ENCODE data around the gene SMIM3. TPM values are rescaled to one million over a fixed set of nuclear protein-coding genes. Genes with fewer than 3 reads are reported as not detected.
A peak's percentile ranks its signal among the peaks of the same experiment; 100 is the strongest.
"Not testable (repeated sequence)": the region's sequence is repeated elsewhere in the genome, so short reads cannot be mapped to it uniquely, and the experiment has no call there.

Gene SMIM3
- total RNA-seq, 1 experiment from 2014 or later, result 19.4 TPM

DNA sequence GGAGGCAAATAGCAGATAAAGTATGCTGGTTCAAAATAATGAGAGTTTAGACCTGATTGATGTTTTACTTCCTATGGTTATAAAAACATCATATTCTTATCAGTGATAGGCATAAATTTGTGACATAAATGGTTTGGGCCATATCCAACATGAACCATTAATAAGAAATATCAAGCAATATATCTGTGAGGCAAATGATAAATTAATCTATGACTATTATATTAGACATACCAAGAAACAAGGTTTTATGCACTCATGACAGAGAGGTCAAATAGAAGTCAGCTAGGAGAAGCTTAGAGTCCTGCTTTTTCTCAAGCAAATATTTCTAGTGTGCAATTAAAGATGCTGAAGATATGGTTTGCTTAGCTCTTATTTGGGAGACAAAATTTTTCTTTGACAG, 10.4 kb downstream of the SMIM3 start:
- in situ Hi-C loops (cut with HindIII; ENCODE audit: low sequenced_read_pairs), result loop anchor here (5.0 kb wide), 1 partner anchor 37 kb away; no protein-coding TSS in a partner anchor
- no peak for DNase-seq (ENCODE audit: low spot score)

DNA sequence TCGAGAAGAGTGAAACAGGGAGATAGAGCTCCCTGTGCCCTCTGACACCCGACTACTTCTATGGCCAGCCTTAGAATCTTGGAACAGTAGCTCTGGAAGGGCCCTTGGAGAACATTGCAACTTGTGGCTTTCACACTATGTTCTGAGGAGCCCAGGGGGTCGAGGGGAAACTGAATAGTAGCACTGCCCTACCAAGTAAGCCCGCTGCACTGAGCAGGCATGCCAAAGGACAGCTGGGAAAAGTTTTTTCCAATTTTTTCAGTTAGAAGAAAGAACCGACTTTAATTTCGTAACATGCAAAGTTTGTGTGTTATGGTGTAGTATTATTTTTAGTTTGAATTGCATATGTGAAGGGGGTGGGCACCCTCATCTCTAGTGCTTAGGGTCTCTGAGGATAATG, 10.9 kb downstream of the SMIM3 start:
- no peak for DNase-seq (ENCODE audit: low spot score)
- in situ Hi-C loops (cut with HindIII; ENCODE audit: low sequenced_read_pairs), result loop anchor here (5.0 kb wide), 1 partner anchor 37 kb away; no protein-coding TSS in a partner anchor

DNA sequence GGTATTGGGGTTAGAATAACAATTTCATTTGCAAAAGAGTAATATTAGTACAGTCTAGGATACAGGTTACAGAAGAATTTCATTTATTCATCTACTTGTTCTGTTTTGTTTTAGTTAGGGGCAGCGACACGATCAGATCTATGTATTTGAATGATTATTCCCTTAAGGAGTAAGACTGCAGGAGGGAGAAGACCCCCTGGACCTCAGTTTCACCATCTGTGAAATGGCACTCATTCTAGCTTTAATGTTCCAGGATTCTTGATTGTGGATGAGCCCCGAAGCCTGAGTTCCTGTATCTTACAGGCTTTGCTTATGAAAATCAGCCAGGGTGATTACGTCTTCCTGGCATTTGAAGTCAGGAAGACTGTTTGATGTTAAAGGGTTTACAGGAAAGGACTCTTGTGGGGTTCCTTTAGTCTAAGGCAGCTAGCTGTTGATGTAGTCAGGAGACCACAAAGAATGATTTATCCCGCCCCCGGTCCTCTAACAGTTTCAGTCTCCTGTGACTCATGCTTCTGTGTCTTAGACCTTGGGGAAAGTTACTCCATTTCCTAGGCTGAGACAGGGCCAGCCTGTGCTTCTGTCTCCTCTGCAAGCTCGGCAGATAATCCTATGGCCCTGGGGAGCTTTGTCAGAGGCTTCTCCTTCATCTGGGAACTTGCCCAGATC, 11.5 kb downstream of the SMIM3 start:
- in situ Hi-C loops (cut with HindIII; ENCODE audit: low sequenced_read_pairs), result loop anchor here (5.0 kb wide), 1 partner anchor 38 kb away; no protein-coding TSS in a partner anchor
- DNase-seq (ENCODE audit: low spot score), result no peak

DNA sequence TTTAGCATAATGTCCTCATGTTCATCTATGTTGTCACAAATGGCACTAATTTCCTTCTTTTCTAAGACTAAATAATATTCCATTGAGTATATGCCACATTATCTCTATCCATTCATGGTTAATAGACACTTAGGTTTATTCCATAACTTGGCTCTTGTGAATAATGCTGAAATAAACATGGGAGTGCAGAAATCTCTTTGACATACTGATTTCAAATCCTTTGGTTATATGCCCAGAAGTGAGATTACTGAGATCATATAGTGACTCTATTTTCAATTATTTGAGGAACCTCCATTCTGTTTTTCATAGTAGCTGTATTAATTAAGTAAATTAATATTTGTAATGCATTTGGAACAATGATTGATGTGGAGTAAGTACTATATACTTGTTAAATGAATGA, 13.0 kb downstream of the SMIM3 start:
- in situ Hi-C loops (cut with HindIII; ENCODE audit: low sequenced_read_pairs), result no loop called here
- DNase-seq (ENCODE audit: low spot score), result no peak

DNA sequence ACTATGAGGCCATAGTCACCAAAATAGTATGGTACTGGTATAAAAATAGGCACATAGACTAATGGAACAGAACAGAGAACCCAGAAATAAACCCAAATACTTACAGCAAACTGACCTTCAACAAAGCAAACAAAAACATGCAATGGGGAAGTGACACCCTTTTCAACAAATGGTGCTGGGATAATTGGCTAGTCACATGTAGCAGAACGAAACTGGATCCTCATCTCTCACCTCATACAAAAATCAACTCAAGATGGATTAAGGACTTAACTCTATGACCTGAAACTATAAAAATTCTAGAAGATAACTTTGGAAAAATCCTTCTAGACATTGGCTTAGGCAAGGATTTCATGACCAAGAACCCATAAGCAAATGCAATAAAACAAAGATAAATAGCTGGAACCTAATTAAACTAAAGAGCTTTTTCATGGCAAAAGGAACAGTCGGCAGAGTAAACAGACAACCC, 14.9 kb downstream of the SMIM3 start:
- in situ Hi-C loops (cut with HindIII; ENCODE audit: low sequenced_read_pairs); DNase-seq (ENCODE audit: low spot score): not testable (repeated sequence)

DNA sequence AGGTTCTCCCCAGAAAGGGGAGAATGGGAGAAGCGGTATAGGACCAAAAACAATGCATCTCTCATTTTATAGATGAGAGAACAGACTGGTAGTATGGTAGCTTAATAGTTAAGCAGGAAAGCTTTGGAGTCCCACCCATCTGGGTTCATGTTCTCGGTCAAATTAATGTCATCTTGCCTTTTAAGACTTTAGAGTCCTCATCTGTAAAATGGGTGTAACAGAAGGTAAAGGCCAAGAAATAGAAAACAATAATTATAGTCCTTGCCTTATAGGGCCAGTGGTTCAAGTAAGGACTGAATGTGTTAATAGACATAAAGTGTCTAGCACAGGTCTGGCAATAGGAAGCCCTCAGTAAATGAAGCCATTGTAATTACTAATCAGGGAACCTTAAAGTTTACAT, 16.4 kb downstream of the SMIM3 start:
- in situ Hi-C loops (cut with HindIII; ENCODE audit: low sequenced_read_pairs), result no loop called here
- no peak for DNase-seq (ENCODE audit: low spot score)

DNA sequence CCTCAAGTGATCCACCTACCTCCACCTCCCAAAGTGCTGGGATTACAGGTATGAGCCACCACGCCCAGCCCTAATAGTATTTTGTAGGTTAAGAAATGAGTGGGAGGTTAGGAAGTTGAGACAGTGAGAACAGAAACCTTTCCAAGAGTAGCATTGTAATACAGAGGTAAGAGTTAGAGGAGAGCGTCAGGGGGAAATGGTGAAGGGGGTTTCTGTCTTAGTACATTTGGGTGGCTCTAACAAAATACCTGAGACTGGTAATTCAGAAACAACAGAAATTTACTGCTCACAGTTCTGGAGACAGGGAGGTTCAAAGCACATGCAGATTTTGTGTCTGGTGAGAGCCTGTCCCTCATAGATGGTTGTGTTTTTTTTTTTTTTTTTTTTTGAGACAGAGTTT, 18.8 kb downstream of the SMIM3 start:
- in situ Hi-C loops (cut with HindIII; ENCODE audit: low sequenced_read_pairs), result no loop called here
- DNase-seq (ENCODE audit: low spot score), result no peak

DNA sequence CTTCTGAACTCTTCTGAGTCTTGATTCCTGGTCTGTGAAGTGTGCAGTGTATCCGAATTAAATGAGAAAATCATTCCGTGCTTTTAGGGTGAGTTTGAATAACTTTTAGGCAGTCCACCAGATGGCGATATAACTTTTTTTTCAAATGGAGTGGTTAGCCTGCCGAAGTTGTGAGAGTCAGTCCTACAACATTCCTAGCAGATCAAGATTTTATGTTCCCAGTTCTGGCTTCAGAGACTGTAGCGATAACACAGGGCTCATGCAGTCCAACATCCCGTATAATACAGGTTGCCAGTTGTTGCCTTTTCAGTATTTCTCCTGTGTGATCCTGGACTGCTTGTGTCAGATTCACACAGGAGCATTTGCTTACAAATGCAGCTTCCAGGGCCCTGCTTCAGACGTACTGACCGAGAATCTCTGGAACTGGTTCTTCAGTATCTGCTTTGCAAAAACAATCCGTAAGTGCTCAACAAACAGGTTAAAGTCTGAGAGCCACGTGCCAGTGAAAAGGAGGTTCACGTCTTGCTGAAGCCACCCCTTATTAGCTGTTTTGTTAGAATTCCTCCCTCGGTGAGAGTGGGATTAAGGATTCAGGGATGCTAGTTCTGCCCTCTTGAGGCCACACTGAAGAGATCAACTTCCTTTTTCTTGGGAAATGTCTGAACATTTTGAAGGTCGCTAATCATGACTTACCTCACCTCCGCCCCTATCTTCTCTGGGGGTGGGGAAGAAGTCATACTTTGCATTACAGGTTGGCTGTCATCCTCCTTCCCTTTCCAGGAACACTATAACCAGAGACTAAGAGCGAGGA, 22.8 kb downstream of the SMIM3 start:
- in situ Hi-C loops (cut with HindIII; ENCODE audit: low sequenced_read_pairs), result no loop called here
- DNase-seq (ENCODE audit: low spot score), result peak; percentile 80

DNA sequence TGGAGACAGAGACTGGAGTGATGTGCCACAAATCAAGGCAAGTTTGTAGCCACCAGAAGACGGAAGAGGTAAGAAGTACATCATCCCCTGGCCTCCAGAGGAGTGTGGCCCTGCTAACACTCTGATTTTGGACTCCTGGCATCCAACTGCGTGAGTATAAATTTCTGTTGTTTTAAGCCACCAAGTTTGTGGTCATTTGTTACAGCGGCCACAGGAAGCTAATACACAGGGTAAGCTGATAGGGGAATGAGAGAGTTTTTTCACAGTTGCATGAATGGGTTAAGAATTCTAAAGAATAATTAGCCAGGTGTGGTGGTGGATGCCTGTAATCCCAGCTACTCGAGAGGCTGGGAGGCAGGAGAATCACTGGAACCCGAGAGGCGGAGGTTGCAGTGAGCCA, 25.8 kb downstream of the SMIM3 start:
- no peak for DNase-seq (ENCODE audit: low spot score)
- in situ Hi-C loops (cut with HindIII; ENCODE audit: low sequenced_read_pairs), result no loop called here

DNA sequence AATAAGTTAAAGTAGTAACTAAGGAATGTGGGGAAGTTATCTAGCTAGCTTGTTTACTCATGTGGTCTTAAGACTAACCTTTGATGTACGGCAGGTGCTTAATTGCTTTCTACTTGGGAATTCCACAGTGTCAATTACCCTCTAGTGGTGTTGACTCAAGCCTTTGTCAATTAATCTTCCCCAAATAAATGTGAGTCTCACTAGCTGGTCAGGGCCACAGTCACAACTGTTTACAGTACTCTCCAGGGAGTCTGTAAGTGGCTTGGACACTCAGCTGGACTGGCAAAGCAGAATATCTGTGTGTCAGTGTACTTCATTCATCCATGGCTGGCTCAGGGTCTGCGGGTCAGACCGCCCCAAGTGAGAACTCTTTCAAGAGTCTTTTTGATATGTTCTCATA, 30.8 kb downstream of the SMIM3 start:
- in situ Hi-C loops (cut with HindIII; ENCODE audit: low sequenced_read_pairs), result no loop called here
- DNase-seq (ENCODE audit: low spot score), result no peak

DNA sequence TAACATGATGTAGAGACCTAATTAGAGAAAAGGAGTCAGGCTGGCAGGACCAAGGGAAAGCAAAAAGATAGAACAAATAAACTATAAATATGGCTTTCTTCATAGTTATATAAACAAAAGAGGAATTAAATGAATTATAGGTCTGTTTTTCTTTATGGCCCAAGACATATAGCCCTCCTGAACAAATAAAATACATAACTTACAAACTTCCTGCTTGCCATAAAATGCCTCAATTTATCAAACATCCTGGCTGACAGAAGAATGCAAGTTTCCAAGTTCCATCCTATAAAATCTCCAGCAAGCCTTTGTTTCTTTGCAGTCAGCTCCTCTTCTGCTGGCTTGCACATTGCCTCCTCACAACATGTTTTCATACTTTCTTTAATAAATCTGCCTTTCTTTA, 36.5 kb downstream of the SMIM3 start:
- in situ Hi-C loops (cut with HindIII; ENCODE audit: low sequenced_read_pairs), result no loop called here
- DNase-seq (ENCODE audit: low spot score), result no peak

DNA sequence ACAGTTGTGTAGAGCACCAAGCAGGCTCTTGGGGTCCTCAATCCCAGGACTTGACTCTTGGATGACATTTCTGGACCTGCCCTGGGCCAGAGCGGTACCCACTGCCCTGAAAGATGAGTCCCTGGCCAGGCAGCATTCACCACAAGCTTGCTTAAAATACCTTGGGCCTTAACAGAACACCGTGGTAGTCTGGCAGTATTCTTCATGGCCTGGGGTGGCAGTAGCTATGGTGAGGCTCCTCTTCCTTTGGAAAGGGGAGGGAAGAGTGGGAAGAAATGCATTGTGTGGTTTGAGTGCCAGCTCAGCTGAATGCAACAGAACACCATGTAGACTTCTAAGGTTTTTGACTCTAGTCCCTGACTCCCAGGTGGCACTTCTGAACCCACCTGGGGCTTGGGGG, 38.4 kb downstream of the SMIM3 start:
- in situ Hi-C loops (cut with HindIII; ENCODE audit: low sequenced_read_pairs), result no loop called here
- no peak for DNase-seq (ENCODE audit: low spot score)

DNA sequence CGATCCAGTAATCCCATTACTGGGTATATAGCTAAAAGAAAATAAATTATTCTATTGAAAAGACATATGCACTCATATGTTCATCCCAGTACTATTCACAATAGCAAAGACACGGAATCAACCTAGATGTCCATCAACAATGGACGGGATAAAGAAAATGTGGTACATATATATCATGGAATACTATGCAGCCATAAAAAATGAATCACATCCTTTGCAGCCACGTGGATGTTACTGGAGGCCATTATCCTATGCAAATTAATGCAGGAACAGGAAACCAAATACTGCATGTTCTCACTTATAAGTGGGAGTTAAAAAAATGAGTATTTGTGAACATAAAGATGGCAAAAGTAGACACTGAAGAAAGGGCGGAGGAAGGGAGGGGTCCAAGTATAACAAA, 51.2 kb downstream of the SMIM3 start:
- no peak for DNase-seq (ENCODE audit: low spot score)
- in situ Hi-C loops (cut with HindIII; ENCODE audit: low sequenced_read_pairs), result no loop called here

DNA sequence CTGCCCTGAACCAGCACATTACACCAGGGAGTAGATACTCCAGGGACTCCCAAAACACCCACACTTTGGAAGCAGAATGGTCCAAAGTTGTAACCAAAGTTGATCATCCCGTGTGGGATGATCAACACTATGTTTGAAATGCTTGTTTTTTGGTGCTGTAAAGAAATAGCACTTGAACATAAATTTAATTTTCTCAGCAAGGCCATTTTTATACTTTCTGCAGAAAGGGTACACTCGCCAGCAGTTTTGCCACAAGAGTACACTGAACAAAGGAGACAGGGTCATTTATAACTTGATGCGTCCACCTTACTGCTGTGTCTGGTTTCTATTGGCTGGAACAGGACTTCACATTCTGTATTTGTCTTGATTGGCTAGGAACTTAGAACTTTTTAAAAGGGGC, 53.3 kb downstream of the SMIM3 start:
- DNase-seq (ENCODE audit: low spot score); in situ Hi-C loops (cut with HindIII; ENCODE audit: low sequenced_read_pairs): not testable (repeated sequence)

DNA sequence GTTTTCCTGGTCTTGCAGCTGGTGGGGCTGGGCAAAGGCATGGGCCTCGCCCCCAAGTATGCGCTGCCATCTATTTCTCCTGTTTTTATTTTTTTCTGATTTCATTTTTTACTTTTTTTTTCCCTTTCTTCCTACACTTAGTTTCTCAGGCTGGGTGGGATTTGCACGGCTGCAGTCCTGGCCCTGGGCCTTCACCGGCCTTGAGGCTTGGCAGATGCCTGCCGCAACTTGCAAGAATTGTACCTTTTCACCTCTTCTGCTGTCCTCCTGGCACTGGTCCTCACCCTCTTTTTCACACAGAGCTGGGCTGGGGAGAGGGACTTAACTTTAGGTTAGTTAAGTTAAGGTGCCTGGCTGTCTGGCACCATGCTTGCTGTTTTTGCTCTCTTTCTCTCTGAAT, 57.5 kb downstream of the SMIM3 start:
- in situ Hi-C loops (cut with HindIII; ENCODE audit: low sequenced_read_pairs), result no loop called here
- no peak for DNase-seq (ENCODE audit: low spot score)

DNA sequence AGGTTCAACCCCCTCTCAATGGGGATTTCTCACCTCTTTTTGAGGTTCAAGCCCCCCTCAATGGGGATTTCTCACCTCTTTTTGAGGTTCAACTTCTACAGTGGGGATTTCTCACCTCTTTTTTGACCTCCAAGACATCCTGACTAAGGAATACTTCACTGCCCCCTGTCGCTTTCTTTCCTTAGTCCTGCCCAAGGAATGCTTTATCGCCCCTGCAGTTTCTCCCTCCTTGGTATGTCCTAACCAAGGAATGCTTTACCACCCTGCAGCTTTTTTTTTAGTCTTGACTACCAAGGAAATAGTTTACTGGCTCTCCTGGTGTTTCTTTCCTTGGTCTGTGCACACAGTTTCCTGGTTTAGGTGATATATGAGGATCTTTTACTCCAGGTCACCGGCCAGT, 58.1 kb downstream of the SMIM3 start:
- in situ Hi-C loops (cut with HindIII; ENCODE audit: low sequenced_read_pairs), result no loop called here
- DNase-seq (ENCODE audit: low spot score), result no peak

DNA sequence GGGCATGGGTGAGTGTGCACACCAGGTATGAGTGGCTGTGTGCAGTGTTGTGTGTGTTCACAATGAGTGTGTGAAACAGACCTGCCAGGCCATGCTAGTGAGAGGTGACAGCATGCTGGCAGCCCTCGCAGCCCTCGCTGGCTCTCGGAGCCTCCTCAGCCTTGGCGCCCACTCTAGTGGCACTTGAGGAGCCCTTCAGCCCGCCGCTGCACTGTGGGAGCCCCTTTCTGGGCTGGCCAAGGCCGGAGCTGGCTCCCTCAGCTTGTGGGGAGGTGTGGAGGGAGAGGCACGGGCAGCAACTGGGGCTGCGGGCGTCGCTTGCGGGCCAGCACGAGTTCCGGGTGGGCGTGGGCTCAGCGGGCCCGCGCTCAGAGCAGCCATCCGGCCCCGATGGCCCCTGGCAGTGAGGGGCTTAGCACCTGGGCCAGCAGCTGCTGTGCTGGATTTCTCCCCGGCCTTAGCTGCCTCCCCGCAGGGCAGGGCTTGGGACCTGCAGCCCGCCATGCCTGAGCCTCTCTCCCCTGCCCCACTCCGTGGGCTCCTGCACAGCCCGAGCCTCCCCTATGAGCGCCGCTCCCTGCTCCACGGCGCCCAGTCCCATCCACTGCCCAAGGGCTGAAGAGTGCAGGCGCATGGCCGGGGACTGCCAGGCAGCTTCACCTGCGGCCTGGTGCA, 66.8 kb downstream of the SMIM3 start:
- in situ Hi-C loops (cut with HindIII; ENCODE audit: low sequenced_read_pairs); DNase-seq (ENCODE audit: low spot score): not testable (repeated sequence)

DNA sequence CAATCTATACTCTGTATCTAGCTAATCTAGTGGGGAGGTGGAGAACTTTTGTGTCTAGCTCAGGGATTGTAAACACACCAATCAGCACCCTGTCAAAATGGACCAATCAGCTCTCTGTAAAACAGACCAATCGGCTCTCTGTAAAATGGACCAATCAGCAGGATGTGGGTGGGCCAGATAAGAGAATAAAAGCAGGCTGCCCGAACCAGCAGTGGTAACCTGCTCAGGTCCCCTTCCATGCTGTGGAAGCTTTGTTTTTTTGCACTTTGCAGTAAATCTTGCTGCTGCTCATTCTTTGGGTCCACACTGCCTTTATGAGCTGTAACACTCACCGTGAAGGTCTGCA, 67.7 kb downstream of the SMIM3 start, which contains the start of gene IRGM:
Gene IRGM, plus strand, starts transcription at position 214 of the 346 bp plus-strand sequence. CDS start 1,603 bp downstream, outside the sequence.
- DNase-seq (ENCODE audit: low spot score); in situ Hi-C loops (cut with HindIII; ENCODE audit: low sequenced_read_pairs): not testable (repeated sequence)
